OCI-LY1 (cell line): ENCODE data around the gene ZNF407.

Source experiments
- H2AFZ ChIP-seq: fragments of 200-600 bp; sonication (generic), shearing (Covaris generic); 2 replicates; pipeline ENCODE4 v1.6.0; 2014; ENCODE audit warnings: antibody characterized with exemption, mild to moderate bottlenecking, low read length
- H3F3A ChIP-seq: fragments of 200-600 bp; sonication (generic), shearing (Covaris generic); 2 replicates; pipeline ENCODE4 v1.6.0; 2014; ENCODE audit warnings: mild to moderate bottlenecking, antibody characterized with exemption, low read length, moderate library complexity; ENCODE audit not compliant: insufficient read depth
- H3K27ac ChIP-seq: fragments of 200-600 bp; sonication (generic); 2 replicates; pipeline ENCODE4 v1.5.1; 2014; ENCODE audit warnings: low read length, mixed run types, mild to moderate bottlenecking, low read depth; ENCODE audit not compliant: poor library complexity, severe bottlenecking
- H3K27me3 ChIP-seq: fragments of 200-600 bp; sonication (generic); 2 replicates; pipeline ENCODE4 v1.6.0; 2014; ENCODE audit warnings: antibody characterized with exemption, mild to moderate bottlenecking, low read length, moderate library complexity; ENCODE audit not compliant: insufficient read depth
- H3K36me3 ChIP-seq: fragments of 200-600 bp; sonication (generic); 2 replicates; pipeline ENCODE4 v1.6.1; 2014; ENCODE audit warnings: mild to moderate bottlenecking, antibody characterized with exemption, low read length, moderate library complexity, mixed read lengths; ENCODE audit not compliant: insufficient read depth
- H3K4me1 ChIP-seq: fragments of 200-600 bp; sonication (generic); 2 replicates; pipeline ENCODE4 v1.5.1; 2014; ENCODE audit warnings: mild to moderate bottlenecking, low read length, moderate library complexity; ENCODE audit not compliant: insufficient read depth, severe bottlenecking
- H3K4me2 ChIP-seq: fragments of 200-600 bp; sonication (generic), shearing (Covaris generic); 2 replicates; pipeline ENCODE4 v1.6.1; 2014; ENCODE audit warnings: low read length
- H3K4me3 ChIP-seq: fragments of 200-600 bp; sonication (generic); 2 replicates; pipeline ENCODE4 v1.5.1; 2014; ENCODE audit warnings: low read length, low read depth, mild to moderate bottlenecking, mixed read lengths; ENCODE audit not compliant: poor library complexity, severe bottlenecking
- H3K79me2 ChIP-seq: fragments of 200-600 bp; shearing (Covaris generic); 2 replicates; pipeline ENCODE4 v1.6.1; 2016; ENCODE audit warnings: mixed run types, low read length, mixed read lengths; ENCODE audit not compliant: insufficient read depth
- H3K9ac ChIP-seq: fragments of 200-600 bp; sonication (generic), shearing (Covaris generic); 2 replicates; pipeline ENCODE4 v1.6.1; 2014; ENCODE audit warnings: mild to moderate bottlenecking, low read length, mixed read lengths
- H3K9me2 ChIP-seq: fragments of 200-600 bp; sonication (generic), shearing (Covaris generic); 2 replicates; pipeline ENCODE4 v1.6.1; 2014; ENCODE audit warnings: low read depth, mild to moderate bottlenecking, low read length, mixed read lengths
- H3K9me3 ChIP-seq: fragments of 200-600 bp; shearing (Covaris generic); 2 replicates; pipeline ENCODE4 v1.6.1; 2014; ENCODE audit warnings: low read length, mixed read lengths
- H4K20me1 ChIP-seq: fragments of 200-600 bp; sonication (generic), shearing (Covaris generic); 2 replicates; pipeline ENCODE4 v1.6.0; 2016; ENCODE audit warnings: mild to moderate bottlenecking, low read length; ENCODE audit not compliant: insufficient read depth
- EZH2 ChIP-seq: fragments of 200-600 bp; sonication (generic), shearing (Covaris generic); IDR thresholded peaks from 2 replicates; pipeline ENCODE4 v1.8.0; 2017; ENCODE audit warnings: borderline replicate concordance, mixed run types, mild to moderate bottlenecking, antibody characterized with exemption, low read length, moderate library complexity, mixed read lengths
- TF ChIP-seq, protein P1 (sequence below): fragments of 200-600 bp; sonication (generic), shearing (Covaris generic); IDR thresholded peaks from 2 replicates; pipeline ENCODE4 v1.5.1; 2017; ENCODE audit warnings: mild to moderate bottlenecking, antibody characterized with exemption, low read length, moderate library complexity, mixed read lengths

The ZNF407 gene

DNA sequence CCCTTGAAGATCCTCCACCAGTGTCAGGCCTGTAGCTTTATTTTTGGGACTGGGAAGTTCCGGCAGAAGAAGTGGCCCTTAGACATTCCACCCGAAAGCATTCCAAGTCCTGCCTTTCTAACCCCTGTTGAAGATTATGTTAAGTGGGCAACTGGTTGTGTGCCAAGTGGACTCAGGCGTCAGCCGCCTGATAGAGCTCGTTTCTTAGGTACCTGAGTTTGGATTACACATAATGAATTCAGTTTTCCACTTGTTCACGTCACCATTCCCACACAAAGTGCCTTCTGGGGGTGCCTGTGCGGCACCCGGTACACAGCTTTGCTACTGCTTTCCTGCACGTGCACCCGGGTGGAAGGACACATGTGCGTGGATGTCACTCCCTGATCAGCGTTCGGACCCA is 454.8 kb downstream of the ZNF407 start:
- Histone ChIP-seq H3F3A (no peaks in the 10 kb centered on the region), H3K4me2 (no peak overlapping the region), H3K4me3 (no peak overlapping the region), H3K9ac (no peak overlapping the region), H3K27me3 (no peaks in the 10 kb centered on the region), H3K9me3 (no peaks in the 10 kb centered on the region), H4K20me1 (no peaks in the 10 kb centered on the region), H2AFZ (no peak overlapping the region), H3K4me1 (no peaks in the 10 kb centered on the region), H3K79me2 (no peaks in the 10 kb centered on the region), H3K9me2 (no peaks in the 10 kb centered on the region), H3K36me3 (no peaks in the 10 kb centered on the region), H3K27ac (no peak overlapping the region)
- no peak for TF ChIP-seq EZH2
- TF ChIP-seq, protein P1, sequence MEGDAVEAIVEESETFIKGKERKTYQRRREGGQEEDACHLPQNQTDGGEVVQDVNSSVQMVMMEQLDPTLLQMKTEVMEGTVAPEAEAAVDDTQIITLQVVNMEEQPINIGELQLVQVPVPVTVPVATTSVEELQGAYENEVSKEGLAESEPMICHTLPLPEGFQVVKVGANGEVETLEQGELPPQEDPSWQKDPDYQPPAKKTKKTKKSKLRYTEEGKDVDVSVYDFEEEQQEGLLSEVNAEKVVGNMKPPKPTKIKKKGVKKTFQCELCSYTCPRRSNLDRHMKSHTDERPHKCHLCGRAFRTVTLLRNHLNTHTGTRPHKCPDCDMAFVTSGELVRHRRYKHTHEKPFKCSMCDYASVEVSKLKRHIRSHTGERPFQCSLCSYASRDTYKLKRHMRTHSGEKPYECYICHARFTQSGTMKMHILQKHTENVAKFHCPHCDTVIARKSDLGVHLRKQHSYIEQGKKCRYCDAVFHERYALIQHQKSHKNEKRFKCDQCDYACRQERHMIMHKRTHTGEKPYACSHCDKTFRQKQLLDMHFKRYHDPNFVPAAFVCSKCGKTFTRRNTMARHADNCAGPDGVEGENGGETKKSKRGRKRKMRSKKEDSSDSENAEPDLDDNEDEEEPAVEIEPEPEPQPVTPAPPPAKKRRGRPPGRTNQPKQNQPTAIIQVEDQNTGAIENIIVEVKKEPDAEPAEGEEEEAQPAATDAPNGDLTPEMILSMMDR = no peak

DNA sequence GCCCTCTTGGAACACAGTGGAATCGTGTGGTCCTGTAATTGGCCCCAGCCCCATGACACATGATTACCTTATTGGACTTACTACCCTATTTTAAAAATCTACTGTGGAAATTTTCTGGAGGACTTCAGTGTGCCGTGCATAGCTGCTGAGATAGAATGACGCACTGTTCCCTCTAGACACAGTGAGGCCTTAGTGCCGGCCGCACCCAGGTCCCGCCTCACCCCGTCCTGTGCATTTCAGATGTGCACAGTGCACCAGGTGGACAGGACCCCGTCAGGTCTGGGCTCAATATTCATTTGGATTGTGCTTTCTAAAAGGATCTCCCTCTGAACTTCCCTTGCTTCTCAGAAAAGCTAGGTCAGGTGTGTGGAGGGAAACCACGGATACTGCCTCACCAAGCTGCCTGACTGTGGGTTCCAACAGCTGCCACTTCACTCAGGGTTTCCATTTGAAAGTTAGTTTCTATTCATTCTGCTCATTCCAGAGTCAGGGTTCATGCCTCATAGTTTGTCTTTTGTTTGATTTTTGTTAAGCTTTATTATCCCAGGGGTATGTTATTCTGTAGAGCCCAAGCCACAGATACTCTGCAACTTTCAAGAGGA is 455.5 kb downstream of the ZNF407 start:
- H3K27ac ChIP-seq = no peak overlapping the region
- no peak for TF ChIP-seq EZH2
- TF ChIP-seq, protein P1 = no peak
- no peaks in the 10 kb centered on the region for H3K4me1 ChIP-seq
- no peaks in the 10 kb centered on the region for H4K20me1 ChIP-seq
- H3K9ac ChIP-seq = no peak overlapping the region
- H3F3A ChIP-seq = no peaks in the 10 kb centered on the region
- H3K4me2 ChIP-seq = no peak overlapping the region
- no peaks in the 10 kb centered on the region for H3K9me3 ChIP-seq
- no peak overlapping the region for H3K4me3 ChIP-seq
- no peaks in the 10 kb centered on the region for H3K79me2 ChIP-seq
- no peak overlapping the region for H2AFZ ChIP-seq
- no peaks in the 10 kb centered on the region for H3K36me3 ChIP-seq
- H3K27me3 ChIP-seq = no peaks in the 10 kb centered on the region
- H3K9me2 ChIP-seq = no peaks in the 10 kb centered on the region

DNA sequence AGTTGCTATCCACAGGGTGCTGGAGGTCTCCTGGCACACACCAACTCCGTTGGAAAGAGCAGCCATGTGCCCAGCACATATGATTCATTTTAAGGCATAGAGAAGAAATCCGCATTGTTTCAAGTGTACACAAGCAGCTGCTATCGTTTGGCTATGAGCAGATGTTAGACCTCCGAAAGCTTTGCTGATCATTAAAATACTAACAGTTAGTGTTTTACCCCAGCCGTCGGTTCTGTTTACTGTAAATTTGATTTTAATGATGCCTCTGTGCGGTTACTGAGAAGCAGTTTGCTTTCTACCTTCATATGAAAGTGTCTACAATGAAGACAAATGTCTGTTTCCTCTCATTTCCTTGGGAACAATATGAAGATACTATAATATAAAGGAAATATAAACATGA is 456.4 kb downstream of the ZNF407 start:
- no peaks in the 10 kb centered on the region for H3K9me2 ChIP-seq
- H3K79me2 ChIP-seq = no peaks in the 10 kb centered on the region
- no peaks in the 10 kb centered on the region for H4K20me1 ChIP-seq
- TF ChIP-seq EZH2 = no peak
- TF ChIP-seq, protein P1 = no peak
- no peaks in the 10 kb centered on the region for H3K27me3 ChIP-seq
- H3K4me3 ChIP-seq = no peak overlapping the region
- H2AFZ ChIP-seq = no peak overlapping the region
- H3F3A ChIP-seq = no peaks in the 10 kb centered on the region
- no peaks in the 10 kb centered on the region for H3K4me1 ChIP-seq
- no peak overlapping the region for H3K9ac ChIP-seq
- no peaks in the 10 kb centered on the region for H3K36me3 ChIP-seq
- H3K9me3 ChIP-seq = no peaks in the 10 kb centered on the region
- no peak overlapping the region for H3K4me2 ChIP-seq
- no peak overlapping the region for H3K27ac ChIP-seq
